ENCODE measurements around the gene EPHA5. TPM values are rescaled to one million over a fixed set of nuclear protein-coding genes. Genes with fewer than 3 reads are reported as not detected.

EPHA5 gene
- total and polyA plus RNA-seq, 2 experiments from 2014 or later, result 0.15 TPM; not detected in 1

- Histone ChIP-seq H3K27me3 (peaks cover 17% of the 10 kb centered on the region), H3K4me1 (ENCODE audit: low read depth) (no peaks in the 10 kb centered on the region), H3K36me3 (no peaks in the 10 kb centered on the region), H3K27ac (no peak overlapping the region), H3K4me3 (no peak overlapping the region), H3K9me3 (ENCODE audit: low read depth) (no peaks in the 10 kb centered on the region)
- DNase-seq (ENCODE audit: low read depth in 1 of 2, low spot score in 1 of 2), result no peak
- TF ChIP-seq CTCF (IDR thresholded peaks at IDR 0.05; ENCODE audit: low read depth, low read length), result no peak
Measured at GRCh38 chr4:65661471-65661870, 8.8 kb downstream of the EPHA5 start.

GRCh38 chr4:65658117-65658516, 12.2 kb downstream of the EPHA5 start:
- no peak for TF ChIP-seq CTCF (IDR thresholded peaks at IDR 0.05; ENCODE audit: low read depth, low read length)
- H3K27me3 ChIP-seq, result no peaks in the 10 kb centered on the region
- H3K9me3 ChIP-seq (ENCODE audit: low read depth), result no peaks in the 10 kb centered on the region
- no peaks in the 10 kb centered on the region for H3K36me3 ChIP-seq
- DNase-seq (ENCODE audit: low read depth in 1 of 2, low spot score in 1 of 2), result no peak
- no peak overlapping the region for H3K27ac ChIP-seq
- no peak overlapping the region for H3K4me3 ChIP-seq
- no peaks in the 10 kb centered on the region for H3K4me1 ChIP-seq (ENCODE audit: low read depth)

- DNase-seq (ENCODE audit: low read depth in 1 of 2, low spot score in 1 of 2), result no peak
- H3K27me3 ChIP-seq, result no peaks in the 10 kb centered on the region
- no peak overlapping the region for H3K4me3 ChIP-seq
- no peaks in the 10 kb centered on the region for H3K9me3 ChIP-seq (ENCODE audit: low read depth)
- TF ChIP-seq CTCF (IDR thresholded peaks at IDR 0.05; ENCODE audit: low read depth, low read length), result no peak
- H3K4me1 ChIP-seq (ENCODE audit: low read depth), result no peaks in the 10 kb centered on the region
- H3K36me3 ChIP-seq, result no peaks in the 10 kb centered on the region
- H3K27ac ChIP-seq, result no peak overlapping the region
Measured at GRCh38 chr4:65656008-65656407, 14.3 kb downstream of the EPHA5 start.

- DNase-seq (ENCODE audit: low read depth in 1 of 2, low spot score in 1 of 2), result no peak
- H3K27ac ChIP-seq, result no peak overlapping the region
- H3K27me3 ChIP-seq, result no peaks in the 10 kb centered on the region
- no peak for TF ChIP-seq CTCF (IDR thresholded peaks at IDR 0.05; ENCODE audit: low read depth, low read length)
- no peak overlapping the region for H3K4me3 ChIP-seq
- no peaks in the 10 kb centered on the region for H3K9me3 ChIP-seq (ENCODE audit: low read depth)
- H3K36me3 ChIP-seq, result no peaks in the 10 kb centered on the region
- no peaks in the 10 kb centered on the region for H3K4me1 ChIP-seq (ENCODE audit: low read depth)
Measured at GRCh38 chr4:65654976-65655375, 15.3 kb downstream of the EPHA5 start.

GRCh38 chr4:65653740-65654361, 16.4 kb downstream of the EPHA5 start:
- H3K9me3 ChIP-seq (ENCODE audit: low read depth), result no peaks in the 10 kb centered on the region
- H3K27ac ChIP-seq, result no peak overlapping the region
- no peak for DNase-seq (ENCODE audit: low read depth in 1 of 2, low spot score in 1 of 2)
- no peaks in the 10 kb centered on the region for H3K27me3 ChIP-seq
- H3K4me3 ChIP-seq, result no peak overlapping the region
- H3K4me1 ChIP-seq (ENCODE audit: low read depth), result no peaks in the 10 kb centered on the region
- H3K36me3 ChIP-seq, result no peaks in the 10 kb centered on the region
- no peak for TF ChIP-seq CTCF (IDR thresholded peaks at IDR 0.05; ENCODE audit: low read depth, low read length)
